Transverse colon (tissue), 4 donors: ENCODE data around the gene CPSF4.

ENCODE experiments used
- CTCF ChIP-seq, 5 experiments: fragments of 200-600 bp in 3 of 5; fragments of 450-650 bp in 2 of 5; sonication (generic) in 3 of 5; IDR thresholded peaks; 1 replicate in 2 of 5; 2 replicates in 3 of 5; pipeline ENCODE4 v1.5.1; 2016 to 2017; ENCODE audit warnings: antibody characterized with exemption in 5 of 5, inconsistent platforms in 3 of 5, mild to moderate bottlenecking in 2 of 5, moderate library complexity in 1 of 5
- EP300 ChIP-seq: sonication (generic); formaldehyde crosslinking; IDR thresholded peaks from one replicate; pipeline ENCODE4 v1.6.1; 2017; ENCODE audit warnings: antibody characterized with exemption, low read depth
- POLR2A ChIP-seq: fragments of 450-650 bp; IDR thresholded peaks from one replicate; pipeline ENCODE4 v1.6.1; 2016; ENCODE audit warnings: antibody characterized with exemption, mild to moderate bottlenecking, moderate library complexity
- POLR2AphosphoS5 ChIP-seq, 3 donors: sonication (generic); formaldehyde crosslinking; IDR thresholded peaks; one replicate each; pipeline ENCODE4 v1.6.1; 2016; ENCODE audit warnings: antibody characterized with exemption in 3 of 3

DNA sequence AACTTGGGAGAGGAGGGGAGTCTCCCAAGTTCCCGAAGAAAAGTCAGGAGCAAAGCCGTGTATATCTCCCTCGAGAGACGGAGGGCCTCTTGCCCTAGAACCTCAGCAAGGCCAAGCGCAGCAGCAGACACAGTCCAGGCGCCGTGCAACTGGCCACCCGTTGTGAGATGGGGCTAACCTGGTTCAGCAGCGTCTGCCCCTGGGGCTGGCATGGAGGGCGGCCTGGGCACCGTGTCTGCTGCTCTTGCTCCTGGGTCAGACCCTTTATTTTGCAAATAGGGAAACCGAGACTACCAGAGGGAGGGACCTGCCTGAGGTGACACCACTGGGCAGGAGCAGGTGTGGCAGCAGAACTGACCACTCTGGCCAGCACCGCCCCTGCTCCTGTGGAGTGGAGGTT lies 13.8 kb downstream of the CPSF4 start:
- no peak for TF ChIP-seq CTCF (IDR thresholded peaks at IDR 0.05)
- no peak for TF ChIP-seq EP300
- TF ChIP-seq POLR2A = no peak
- no peak for TF ChIP-seq POLR2AphosphoS5 (IDR thresholded peaks at IDR 0.05)
